NCI-H146 treated with DMSO at 0.1 percent for 48 hours (cell line): Measurements from ENCODE around the gene ELL2.

Experiments
- DNase-seq: peaks from one replicate; lab custom pipeline; 2025; ENCODE audit not compliant: unreplicated experiment; lab: John Stamatoyannopoulos, UW

ELL2 gene

DNA sequence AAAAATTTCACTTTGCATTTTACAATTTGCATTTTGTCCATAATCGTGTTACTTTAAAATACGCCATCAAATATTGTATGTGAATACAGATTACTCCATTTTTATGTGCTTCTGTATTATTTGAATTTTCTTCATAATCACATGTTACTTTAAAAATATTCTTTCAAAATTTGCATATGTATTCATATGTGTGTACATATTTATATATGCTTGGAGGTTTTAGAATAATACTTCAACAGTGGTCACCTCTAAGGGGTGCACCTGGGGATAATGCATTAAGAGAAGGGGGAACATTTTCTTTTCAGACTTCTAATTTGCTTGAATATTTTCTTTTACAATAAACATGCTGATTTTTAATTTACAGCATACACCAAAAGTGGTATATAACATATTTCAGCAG lies 21.9 kb upstream of the ELL2 start:
- DNase-seq = no peak

- DNase-seq = no peak
These were observed 21.4 kb upstream of the ELL2 start for GRCh38 chr5:95983080-95983479.

DNA sequence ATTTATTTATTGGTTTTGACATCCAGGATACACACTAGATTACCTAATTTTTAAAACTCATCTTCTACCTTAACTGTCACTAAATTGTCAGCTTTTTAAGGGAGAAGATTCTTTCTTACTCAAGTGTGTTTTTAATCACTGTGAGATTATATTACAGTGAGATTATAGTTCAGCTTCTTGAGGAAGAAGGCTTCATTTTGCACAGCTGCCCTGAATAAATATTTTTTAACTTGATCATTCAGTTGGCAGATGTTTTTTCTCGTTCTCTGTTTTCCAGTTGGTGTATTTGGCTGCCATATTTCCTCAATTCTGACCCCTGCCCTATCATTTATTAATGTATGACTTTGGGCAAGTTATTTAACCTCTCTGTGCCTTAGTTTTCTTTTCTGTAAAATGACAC lies 15.0 kb upstream of the ELL2 start:
- no peak for DNase-seq

GRCh38 chr5:95975703-95976102 lies 14.1 kb upstream of the ELL2 start:
- no peak for DNase-seq

DNA sequence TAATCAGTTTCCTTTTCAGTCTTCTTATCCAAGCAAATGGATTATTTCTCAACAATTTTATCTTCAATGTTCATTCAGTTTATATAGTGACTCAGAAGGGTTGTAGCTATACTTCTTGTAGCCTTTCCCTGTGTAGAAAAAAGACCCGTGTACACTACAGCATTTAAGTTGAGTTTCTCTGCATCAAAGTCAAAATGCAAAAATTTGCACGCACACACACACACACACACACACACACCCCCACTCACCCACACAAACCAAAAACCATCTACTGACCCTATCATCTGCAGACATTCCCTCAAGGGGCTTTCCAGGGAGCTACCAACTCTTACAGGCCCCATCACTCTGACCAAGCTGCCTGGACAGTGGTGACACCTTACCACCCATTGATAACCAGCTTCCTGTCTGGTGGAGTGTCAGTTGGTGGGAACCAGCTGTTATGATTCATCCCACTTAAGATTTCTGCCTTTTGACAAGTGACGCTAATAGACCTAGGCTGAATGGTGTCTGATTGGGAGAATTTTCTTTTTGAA lies 12.2 kb upstream of the ELL2 start:
- no peak for DNase-seq

- no peak for DNase-seq
These were observed 10.5 kb upstream of the ELL2 start for GRCh38 chr5:95972196-95972595.

- no peak for DNase-seq
These were observed 8.7 kb upstream of the ELL2 start for GRCh38 chr5:95970359-95970704.

GRCh38 chr5:95969651-95970358 lies 8.2 kb upstream of the ELL2 start:
- no peak for DNase-seq

DNA sequence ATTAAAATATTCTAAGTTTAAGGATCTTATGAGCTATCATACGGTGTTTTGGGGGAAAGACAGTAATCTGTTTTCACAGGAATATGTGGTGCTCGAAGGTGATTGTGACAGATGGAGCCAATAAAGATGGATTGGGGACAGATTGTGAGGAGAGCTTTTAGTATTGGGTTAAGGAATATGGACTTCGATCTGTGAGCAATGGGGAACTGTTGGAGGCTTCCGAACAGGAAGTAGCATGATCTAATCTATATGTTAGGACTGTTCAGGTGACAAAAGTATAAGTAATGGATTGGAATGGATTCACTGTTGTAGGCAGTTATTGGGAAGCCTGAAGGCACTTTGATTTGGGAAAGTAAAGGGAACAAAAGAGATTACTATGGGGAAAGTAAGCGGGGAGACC lies 7.4 kb upstream of the ELL2 start:
- no peak for DNase-seq

DNA sequence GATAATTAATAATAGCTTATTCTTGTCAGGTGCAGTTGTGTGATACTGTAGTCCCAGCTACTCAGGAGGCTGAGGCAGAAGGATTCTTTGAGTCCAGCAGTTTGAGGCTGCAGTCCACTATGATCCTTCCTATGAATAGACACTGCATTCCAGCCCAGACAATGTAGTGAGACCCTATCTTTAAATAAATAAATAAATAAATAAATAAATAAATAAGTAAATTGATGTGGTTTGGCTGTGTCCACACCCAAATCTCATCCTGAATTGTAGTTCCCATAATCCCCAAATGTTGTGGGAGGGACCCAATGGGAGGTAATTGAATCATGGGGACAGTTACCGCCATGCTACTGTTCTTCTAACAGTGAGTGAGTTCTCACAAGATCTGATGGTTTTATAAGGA lies 5.6 kb upstream of the ELL2 start:
- DNase-seq = no peak

DNA sequence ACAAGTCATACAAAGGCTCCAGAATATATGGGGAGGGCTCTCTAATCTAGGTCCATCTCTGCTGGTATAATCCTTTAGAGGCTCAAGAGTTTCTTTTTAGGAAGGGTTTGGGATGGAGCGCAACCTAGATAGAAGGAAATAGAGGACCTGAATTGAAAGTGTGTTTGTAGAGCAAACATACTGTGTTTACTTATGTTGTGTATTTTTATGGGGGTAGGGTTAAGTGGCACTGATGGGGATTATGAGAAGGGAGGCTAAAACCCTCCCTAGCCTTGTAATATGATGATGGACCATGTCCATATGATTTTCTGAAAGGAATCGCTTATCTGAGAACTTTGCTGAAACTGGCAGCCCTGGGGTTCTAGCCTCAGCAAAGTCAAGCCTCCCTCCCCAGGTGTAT lies 4.4 kb upstream of the ELL2 start:
- no peak for DNase-seq

- DNase-seq = no peak
These were observed 2.2 kb upstream of the ELL2 start for GRCh38 chr5:95963650-95964410.

- DNase-seq = no peak
These were observed 1.1 kb upstream of the ELL2 start for GRCh38 chr5:95962785-95963184.

DNA sequence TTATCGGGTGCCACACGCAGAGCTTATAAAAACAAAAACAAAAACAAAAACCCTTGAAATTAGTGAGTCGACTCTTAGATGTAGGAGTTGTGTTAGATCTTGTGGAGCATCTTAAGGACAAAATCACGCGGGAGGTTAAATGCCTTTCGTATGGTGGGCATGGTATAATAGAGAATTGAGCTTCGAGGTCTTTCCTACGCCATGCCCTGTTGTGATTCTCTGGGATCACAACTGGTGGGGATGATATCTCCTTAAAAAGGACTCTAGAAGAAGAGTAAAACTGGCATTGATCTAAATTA lies 773 bp upstream of the ELL2 start:
- no peak for DNase-seq

DNA sequence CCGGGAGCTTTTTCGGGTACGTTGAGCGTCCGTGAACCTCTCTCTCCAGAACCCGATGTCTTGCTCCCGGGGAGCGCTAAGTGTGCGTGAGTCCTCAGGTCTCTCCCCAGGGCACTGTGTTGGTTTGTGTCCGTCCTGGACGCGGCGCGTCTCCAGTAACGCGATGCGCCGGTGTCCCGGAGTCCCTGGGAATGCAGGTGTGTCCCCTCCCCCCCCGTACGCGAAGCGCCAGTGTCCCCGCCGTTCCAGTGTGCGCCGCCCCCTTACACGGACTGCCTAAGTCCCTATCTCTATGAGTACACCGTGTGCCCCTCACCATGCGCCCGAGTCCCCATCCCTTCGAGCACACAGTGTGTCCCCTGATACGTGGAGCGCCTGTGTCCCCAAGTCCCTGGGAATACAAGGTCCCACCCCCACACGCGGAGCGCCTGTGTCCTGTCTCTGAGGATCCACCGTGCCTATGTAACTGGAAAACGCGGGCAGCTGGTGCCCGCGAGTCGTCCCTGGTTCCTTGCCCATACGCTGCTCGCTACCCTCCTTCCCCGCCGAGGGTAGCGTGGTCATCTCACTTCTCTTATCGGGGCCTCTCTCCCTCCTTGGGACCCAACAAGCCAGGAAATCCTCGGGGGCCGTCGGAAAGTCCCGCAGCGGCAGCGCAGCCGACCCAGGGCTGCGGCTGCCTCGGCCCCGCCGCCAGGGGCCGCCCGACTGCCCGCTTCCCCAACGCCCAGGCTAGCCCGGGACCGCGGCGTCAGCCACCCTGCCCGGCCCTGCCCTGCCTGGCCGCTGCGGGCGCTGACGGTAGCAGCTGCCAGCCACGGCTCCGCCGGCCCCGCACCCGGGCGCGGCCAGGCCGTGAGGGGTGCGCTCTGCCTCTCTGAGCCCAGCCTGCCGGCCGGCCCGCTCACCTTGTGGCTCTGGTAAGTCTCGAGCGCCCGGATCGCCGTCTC lies 709 bp downstream of the ELL2 start:
- peak; percentile 8 for DNase-seq

DNA sequence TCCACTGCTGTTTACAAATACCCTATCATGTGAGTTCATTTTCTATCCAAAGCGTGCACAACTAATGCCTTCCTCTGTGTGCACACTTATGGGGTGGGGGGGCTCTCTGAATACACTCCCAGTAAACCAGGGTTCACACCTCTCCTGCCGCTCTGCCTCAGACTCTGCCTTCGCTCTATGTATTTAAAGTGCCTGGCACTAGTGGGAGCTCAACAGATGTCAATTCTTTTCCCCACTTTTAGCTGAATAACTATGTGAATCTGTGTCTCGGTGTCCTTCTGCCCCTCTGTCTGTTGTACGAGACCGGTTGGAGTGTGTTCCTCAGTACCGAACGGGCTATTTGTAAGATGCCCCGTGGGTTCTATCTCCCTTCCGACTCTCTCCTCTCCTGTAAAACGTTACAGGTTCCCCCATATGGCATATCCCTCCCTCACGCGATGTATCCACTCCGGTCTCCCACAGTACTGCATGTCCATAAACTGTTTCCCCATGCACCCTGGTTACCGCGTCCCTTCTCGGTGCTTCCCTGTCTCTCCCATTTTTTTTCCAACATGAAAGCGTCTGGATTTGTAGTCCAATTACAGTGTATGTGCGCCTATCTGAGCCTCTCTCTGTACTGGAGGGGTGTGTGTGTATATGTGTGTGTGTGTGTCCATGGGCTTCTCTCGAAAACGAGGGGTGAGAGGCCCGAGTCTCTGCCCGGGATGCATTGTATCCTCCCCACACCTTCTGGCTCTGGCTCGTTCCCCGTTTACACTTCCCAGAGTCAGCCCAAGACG lies 1.6 kb downstream of the ELL2 start:
- peak; percentile 1 for DNase-seq

DNA sequence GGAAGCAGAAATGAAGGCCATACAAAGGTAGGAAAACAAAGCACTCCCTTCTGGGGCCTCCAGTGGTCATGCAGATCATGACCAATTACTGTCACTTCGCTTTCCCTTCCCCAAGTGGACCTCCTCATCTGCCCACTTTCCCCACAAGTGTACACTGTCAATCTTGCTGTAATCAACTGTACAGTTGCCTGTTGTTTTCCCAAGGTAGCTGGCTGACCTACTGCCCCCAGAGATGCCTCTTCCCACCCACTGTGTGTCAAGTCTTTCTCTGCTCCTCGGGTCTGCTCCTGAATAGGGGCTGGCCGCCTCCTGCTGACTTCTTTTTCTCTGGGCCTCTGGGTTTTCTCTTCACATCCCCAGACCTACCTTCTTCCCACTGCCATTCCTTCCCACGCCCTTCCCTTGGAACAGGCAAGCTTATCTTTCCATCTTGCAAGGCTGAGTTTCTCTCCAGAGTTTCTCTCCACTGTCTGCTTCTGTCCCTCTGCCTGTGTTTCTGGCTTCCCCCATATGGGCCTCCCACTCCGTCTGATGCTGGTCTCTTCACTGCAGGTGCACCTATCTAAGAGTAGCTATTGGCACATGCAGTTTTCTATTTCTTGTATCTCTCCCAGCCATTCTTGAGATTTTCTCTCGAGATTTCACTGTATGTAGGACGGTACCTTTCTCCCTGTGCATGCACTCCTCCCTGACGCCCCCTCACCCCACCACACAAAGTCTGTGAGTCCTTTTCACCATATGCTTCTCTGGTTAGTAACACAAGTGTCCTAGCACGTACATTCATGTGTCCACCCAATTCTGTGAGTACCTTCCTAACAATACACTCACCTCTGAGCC lies 2.4 kb downstream of the ELL2 start:
- no peak for DNase-seq

- no peak for DNase-seq
These were observed 3.2 kb downstream of the ELL2 start for GRCh38 chr5:95958310-95959014.

- DNase-seq = no peak
These were observed 4.0 kb downstream of the ELL2 start for GRCh38 chr5:95957561-95958203.
